ENCODE data around the gene MEGF6. TPM values are rescaled to one million over a fixed set of nuclear protein-coding genes. Genes with fewer than 3 reads are reported as not detected.

Gene MEGF6
- total RNA-seq, 3 donors from 2014 or later: 19.3 to 32.1 (median 24.2) TPM

DNA sequence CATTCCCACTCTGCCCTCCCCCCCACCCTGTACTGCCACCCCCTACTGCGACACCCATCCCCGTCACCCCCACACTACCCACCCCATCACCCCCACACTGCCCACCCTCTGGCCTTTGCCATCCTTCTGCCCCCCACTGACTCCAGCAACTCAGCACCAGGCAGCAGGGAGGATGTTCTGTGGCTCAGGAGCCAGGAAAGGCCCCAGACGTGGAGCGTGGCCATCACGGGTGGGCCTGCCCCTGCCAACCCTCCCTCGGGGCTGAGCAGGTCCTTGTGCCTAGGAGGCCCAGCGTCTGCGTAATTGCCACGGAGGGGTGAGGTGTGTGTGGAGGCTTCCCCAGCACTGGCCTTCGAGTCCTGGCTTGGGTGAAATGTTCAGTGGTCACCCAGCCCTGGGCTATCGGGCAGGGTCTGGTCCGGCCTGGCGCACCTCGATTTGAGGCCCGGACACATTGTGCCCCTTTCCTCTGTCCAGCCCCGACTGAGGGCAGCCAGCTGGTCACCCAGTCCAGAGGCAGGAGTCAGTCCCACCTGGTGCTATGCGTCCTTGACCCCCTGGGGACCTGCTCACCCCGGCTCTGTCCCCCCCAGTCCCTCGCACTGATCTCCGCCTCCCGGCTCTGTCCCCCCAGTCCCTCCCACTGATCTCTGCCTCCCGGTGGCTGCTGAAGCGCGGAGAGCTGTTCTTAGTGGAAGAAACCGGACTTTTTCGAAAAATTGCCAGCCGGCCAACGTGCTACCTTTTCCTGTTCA is 133.9 kb downstream of the MEGF6 start:
- H3K9me3 ChIP-seq: no peaks in the 10 kb centered on the region
- no peaks in the 10 kb centered on the region for H3K4me1 ChIP-seq
- intact Hi-C loops (cut with DNase I; ENCODE audit: low total_unique reads): no loop called here
- DNase-seq (ENCODE audit: low spot score in 2 of 2): no peak
- H3K36me3 ChIP-seq: no peaks in the 10 kb centered on the region
- no peak overlapping the region for H3K4me3 ChIP-seq
- no peak for TF ChIP-seq POLR2AphosphoS5 (IDR thresholded peaks at IDR 0.05)
- no peak for TF ChIP-seq POLR2A (IDR thresholded peaks at IDR 0.05)
- TF ChIP-seq, protein P1, sequence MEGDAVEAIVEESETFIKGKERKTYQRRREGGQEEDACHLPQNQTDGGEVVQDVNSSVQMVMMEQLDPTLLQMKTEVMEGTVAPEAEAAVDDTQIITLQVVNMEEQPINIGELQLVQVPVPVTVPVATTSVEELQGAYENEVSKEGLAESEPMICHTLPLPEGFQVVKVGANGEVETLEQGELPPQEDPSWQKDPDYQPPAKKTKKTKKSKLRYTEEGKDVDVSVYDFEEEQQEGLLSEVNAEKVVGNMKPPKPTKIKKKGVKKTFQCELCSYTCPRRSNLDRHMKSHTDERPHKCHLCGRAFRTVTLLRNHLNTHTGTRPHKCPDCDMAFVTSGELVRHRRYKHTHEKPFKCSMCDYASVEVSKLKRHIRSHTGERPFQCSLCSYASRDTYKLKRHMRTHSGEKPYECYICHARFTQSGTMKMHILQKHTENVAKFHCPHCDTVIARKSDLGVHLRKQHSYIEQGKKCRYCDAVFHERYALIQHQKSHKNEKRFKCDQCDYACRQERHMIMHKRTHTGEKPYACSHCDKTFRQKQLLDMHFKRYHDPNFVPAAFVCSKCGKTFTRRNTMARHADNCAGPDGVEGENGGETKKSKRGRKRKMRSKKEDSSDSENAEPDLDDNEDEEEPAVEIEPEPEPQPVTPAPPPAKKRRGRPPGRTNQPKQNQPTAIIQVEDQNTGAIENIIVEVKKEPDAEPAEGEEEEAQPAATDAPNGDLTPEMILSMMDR (IDR thresholded peaks at IDR 0.05): no peak
- H3K27ac ChIP-seq: no peak overlapping the region
- no peaks in the 10 kb centered on the region for H3K27me3 ChIP-seq

DNA sequence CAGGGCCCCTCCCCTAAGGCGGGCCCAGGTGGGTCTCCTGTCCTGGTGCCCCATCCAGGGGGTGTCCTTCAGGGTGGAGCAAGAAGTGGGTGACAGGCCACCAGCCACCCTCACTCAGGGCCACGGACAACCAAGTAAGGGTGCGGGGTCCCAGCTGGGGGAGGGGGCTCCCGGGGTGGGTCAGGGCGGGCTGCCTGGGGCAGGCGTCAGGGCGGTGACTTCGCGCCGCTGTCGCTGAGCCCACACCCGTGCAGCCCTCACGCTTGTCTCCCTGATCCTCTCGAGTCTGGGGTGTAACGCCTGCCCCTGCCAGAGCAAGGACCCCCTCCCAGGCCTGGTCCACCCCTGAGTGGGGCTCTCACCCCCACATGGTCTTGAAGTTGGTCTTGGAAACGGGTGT is 134.6 kb downstream of the MEGF6 start:
- Histone ChIP-seq H3K4me1 (no peaks in the 10 kb centered on the region), H3K27ac (no peak overlapping the region), H3K4me3 (no peak overlapping the region), H3K36me3 (no peaks in the 10 kb centered on the region), H3K27me3 (no peaks in the 10 kb centered on the region), H3K9me3 (no peaks in the 10 kb centered on the region)
- DNase-seq (ENCODE audit: low spot score in 2 of 2): no peak
- TF ChIP-seq, protein P1 (IDR thresholded peaks at IDR 0.05): no peak
- TF ChIP-seq POLR2A (IDR thresholded peaks at IDR 0.05): no peak
- no peak for TF ChIP-seq POLR2AphosphoS5 (IDR thresholded peaks at IDR 0.05)
- intact Hi-C loops (cut with DNase I; ENCODE audit: low total_unique reads): no loop called here

DNA sequence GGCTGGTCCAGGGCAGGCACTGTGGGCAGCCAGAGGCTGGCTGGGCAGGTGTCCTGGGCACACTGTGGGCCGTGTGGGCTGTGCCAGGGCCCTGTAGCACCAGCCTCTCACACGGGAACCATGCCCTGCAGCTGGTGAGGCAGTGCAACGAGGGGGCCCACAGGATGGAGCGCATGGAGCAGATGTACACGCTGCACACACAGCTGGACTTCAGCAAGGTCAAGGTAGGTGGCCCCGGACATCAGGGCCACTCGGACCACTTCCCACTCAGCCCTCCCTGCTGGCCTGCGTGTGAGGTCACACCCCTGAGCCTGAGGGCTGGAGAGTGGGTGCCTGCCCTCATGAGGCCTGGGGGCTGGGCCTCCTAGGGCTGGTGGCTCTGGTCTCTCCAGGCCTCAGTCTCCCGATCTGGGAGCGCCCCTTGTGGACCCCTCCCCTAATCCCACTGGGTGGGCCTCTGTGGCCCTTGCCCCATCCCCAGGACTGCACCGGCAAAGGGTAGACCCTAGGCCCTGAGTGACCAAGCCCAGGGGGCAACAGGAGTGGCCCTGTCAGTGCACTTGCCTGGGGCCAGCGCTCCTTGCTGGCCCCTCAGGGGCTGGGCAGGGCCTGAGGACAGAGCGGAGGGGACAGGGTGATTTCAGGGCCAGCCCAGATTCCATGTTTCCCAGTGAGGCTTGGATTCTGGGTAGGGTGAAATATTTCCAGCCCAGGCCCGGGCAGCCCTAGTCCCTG is 135.3 kb downstream of the MEGF6 start:
- no peak overlapping the region for H3K27ac ChIP-seq
- H3K4me1 ChIP-seq: no peaks in the 10 kb centered on the region
- no peaks in the 10 kb centered on the region for H3K27me3 ChIP-seq
- no peak overlapping the region for H3K4me3 ChIP-seq
- H3K36me3 ChIP-seq: no peaks in the 10 kb centered on the region
- intact Hi-C loops (cut with DNase I; ENCODE audit: low total_unique reads): no loop called here
- DNase-seq (ENCODE audit: low spot score in 2 of 2): no peak
- H3K9me3 ChIP-seq: no peaks in the 10 kb centered on the region
- TF ChIP-seq POLR2AphosphoS5 (IDR thresholded peaks at IDR 0.05) (no peak), POLR2A (IDR thresholded peaks at IDR 0.05) (no peak)
- TF ChIP-seq, protein P1 (IDR thresholded peaks at IDR 0.05): no peak

DNA sequence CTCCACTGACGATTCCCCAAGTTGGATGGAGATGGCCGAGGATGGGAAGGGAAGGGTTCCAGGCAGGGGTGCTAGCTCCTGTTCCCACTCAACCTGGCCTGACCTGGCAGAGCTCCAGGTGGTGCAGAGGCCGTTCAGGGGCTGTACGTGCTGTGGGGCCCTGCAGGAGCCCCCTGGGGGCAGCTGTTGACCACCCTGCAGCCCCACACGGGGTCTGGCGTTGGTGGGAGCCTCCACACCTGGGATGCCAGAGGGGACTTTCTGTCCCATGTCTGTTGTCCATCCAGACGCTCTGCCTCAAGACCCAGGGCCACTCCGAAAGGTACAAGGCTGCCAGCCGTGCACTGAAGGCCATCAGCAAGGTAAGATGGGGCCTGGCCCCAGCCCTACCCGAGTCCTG is 136.9 kb downstream of the MEGF6 start:
- Histone ChIP-seq H3K9me3 (no peaks in the 10 kb centered on the region), H3K4me3 (no peak overlapping the region), H3K27ac (no peak overlapping the region), H3K27me3 (no peaks in the 10 kb centered on the region), H3K36me3 (no peaks in the 10 kb centered on the region), H3K4me1 (no peaks in the 10 kb centered on the region)
- TF ChIP-seq, protein P1 (IDR thresholded peaks at IDR 0.05): no peak
- no peak for TF ChIP-seq POLR2A (IDR thresholded peaks at IDR 0.05)
- no peak for TF ChIP-seq POLR2AphosphoS5 (IDR thresholded peaks at IDR 0.05)
- intact Hi-C loops (cut with DNase I; ENCODE audit: low total_unique reads): no loop called here
- DNase-seq (ENCODE audit: low spot score in 2 of 2): no peak

- Histone ChIP-seq H3K9me3 (no peaks in the 10 kb centered on the region), H3K4me1 (no peaks in the 10 kb centered on the region), H3K36me3 (no peaks in the 10 kb centered on the region), H3K27me3 (no peaks in the 10 kb centered on the region), H3K4me3 (no peak overlapping the region), H3K27ac (no peak overlapping the region)
- no peak for DNase-seq (ENCODE audit: low spot score in 2 of 2)
- no peak for TF ChIP-seq POLR2AphosphoS5 (IDR thresholded peaks at IDR 0.05)
- no peak for TF ChIP-seq POLR2A (IDR thresholded peaks at IDR 0.05)
- intact Hi-C loops (cut with DNase I; ENCODE audit: low total_unique reads): no loop called here
Measured at GRCh38 chr1:3474016-3474415, 137.3 kb downstream of the MEGF6 start.
